Large intestine (tissue), 3 donors: ENCODE results near the gene BHLHE41. TPM values are rescaled to one million over a fixed set of nuclear protein-coding genes. Genes with fewer than 3 reads are reported as not detected.

Experiments
- DNase-seq, 2 donors: peaks; one replicate each; pipeline versions ENCODE4 v3.0.0 to v3.0.0-alpha.2; 2013
- H3K27ac ChIP-seq: one replicate; pipeline ENCODE4 v1.5.1; 2013; ENCODE audit warnings: low read length
- H3K27me3 ChIP-seq: 2 replicates; pipeline ENCODE4 v1.6.1; 2013; ENCODE audit warnings: low read length; ENCODE audit not compliant: control insufficient read depth, insufficient read depth
- H3K36me3 ChIP-seq: 2 replicates; pipeline ENCODE4 v1.6.1; 2013; ENCODE audit warnings: low read length; ENCODE audit not compliant: control insufficient read depth, insufficient read depth
- H3K4me1 ChIP-seq: one replicate; pipeline ENCODE4 v1.6.1; 2013; ENCODE audit warnings: low read length; ENCODE audit not compliant: control insufficient read depth, insufficient read depth
- H3K4me3 ChIP-seq: one replicate; pipeline ENCODE4 v1.5.1; 2013; ENCODE audit warnings: low read length
- H3K9me3 ChIP-seq: one replicate; pipeline ENCODE4 v1.6.1; 2013; ENCODE audit warnings: mild to moderate bottlenecking, low read depth, low read length, moderate library complexity; ENCODE audit not compliant: control insufficient read depth
- WGBS: methylation state at CpG from one replicate; pipeline ENCODE4 v1.1.5; 2013; ENCODE audit warnings: low lambda C conversion rate; ENCODE audit not compliant: insufficient coverage; 5-methylcytosine and 5-hydroxymethylcytosine counted together
- polyA plus RNA-seq: library from polyadenylated mRNA; unstranded; fragments of 120-200 nt; gene quantifications from one replicate; pipeline ENCODE4 v1.2.1, GENCODE V29; 2013

The BHLHE41 gene
- polyA plus RNA-seq, 1 donor, result 21.0 TPM

- no peaks in the 10 kb centered on the region for H3K36me3 ChIP-seq
- peak overlapping the region; percentile 27 for H3K4me3 ChIP-seq
- peaks cover 43% of the 10 kb centered on the region for H3K4me1 ChIP-seq
- H3K27me3 ChIP-seq, result no peaks in the 10 kb centered on the region
- DNase-seq, result no peak
- H3K9me3 ChIP-seq, result no peaks in the 10 kb centered on the region
- H3K27ac ChIP-seq, result peak overlapping the region; percentile 95
- WGBS, result no CpG with 5 or more reads among the region's 13 CpGs
Observed at GRCh38 chr12:26114720-26115401, 10.0 kb downstream of the BHLHE41 start.

GRCh38 chr12:26113853-26114719, 10.8 kb downstream of the BHLHE41 start:
- H3K36me3 ChIP-seq, result no peaks in the 10 kb centered on the region
- H3K27ac ChIP-seq, result peak overlapping the region; percentile 98
- peak overlapping the region; percentile 65 for H3K4me3 ChIP-seq
- DNase-seq, result peak; percentile 98 to 100
- no peaks in the 10 kb centered on the region for H3K9me3 ChIP-seq
- H3K27me3 ChIP-seq, result no peaks in the 10 kb centered on the region
- WGBS, result no CpG with 5 or more reads among the region's 72 CpGs
- H3K4me1 ChIP-seq, result peaks cover 39% of the 10 kb centered on the region

GRCh38 chr12:26113181-26113654, 11.6 kb downstream of the BHLHE41 start:
- Histone ChIP-seq H3K4me1 (peaks cover 39% of the 10 kb centered on the region), H3K36me3 (no peaks in the 10 kb centered on the region), H3K9me3 (no peaks in the 10 kb centered on the region), H3K27me3 (no peaks in the 10 kb centered on the region), H3K27ac (peak overlapping the region; percentile 98), H3K4me3 (peak overlapping the region; percentile 65)
- WGBS, result no CpG with 5 or more reads among the region's 6 CpGs
- peak in 1 of 2 donors; percentile 75 for DNase-seq

GRCh38 chr12:26112703-26113147, 12.1 kb downstream of the BHLHE41 start:
- no peaks in the 10 kb centered on the region for H3K27me3 ChIP-seq
- 50% methylated on average over 2 of the region's 8 CpGs for WGBS
- no peaks in the 10 kb centered on the region for H3K36me3 ChIP-seq
- peaks cover 39% of the 10 kb centered on the region for H3K4me1 ChIP-seq
- H3K9me3 ChIP-seq, result no peaks in the 10 kb centered on the region
- no peak overlapping the region for H3K4me3 ChIP-seq
- DNase-seq, result peak; percentile 66 to 75
- H3K27ac ChIP-seq, result peak overlapping the region; percentile 98

DNA sequence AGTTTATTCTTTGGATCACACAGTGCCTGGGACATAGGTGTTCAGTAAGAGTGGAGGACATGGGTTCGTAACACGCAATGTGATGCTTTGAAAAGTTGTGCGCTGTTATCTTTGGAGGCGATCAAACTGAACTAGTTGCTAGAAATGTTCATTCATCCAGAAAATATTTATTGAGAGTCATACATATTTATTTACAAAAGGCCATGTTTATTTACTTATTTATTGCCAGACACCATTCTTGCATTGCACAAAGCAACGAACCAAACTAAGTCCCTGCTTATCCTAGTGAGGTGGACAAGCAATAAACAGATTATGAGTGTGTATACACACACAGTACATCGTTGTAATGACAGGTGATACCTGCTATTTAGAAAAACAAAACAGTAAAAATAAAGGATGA, 12.6 kb downstream of the BHLHE41 start:
- Histone ChIP-seq H3K4me3 (no peak overlapping the region), H3K4me1 (peaks cover 36% of the 10 kb centered on the region), H3K9me3 (no peaks in the 10 kb centered on the region), H3K27ac (peak overlapping the region; percentile 98), H3K27me3 (no peaks in the 10 kb centered on the region), H3K36me3 (no peaks in the 10 kb centered on the region)
- DNase-seq, result no peak
- 79% methylated on average over 3 of the region's 6 CpGs for WGBS

DNA sequence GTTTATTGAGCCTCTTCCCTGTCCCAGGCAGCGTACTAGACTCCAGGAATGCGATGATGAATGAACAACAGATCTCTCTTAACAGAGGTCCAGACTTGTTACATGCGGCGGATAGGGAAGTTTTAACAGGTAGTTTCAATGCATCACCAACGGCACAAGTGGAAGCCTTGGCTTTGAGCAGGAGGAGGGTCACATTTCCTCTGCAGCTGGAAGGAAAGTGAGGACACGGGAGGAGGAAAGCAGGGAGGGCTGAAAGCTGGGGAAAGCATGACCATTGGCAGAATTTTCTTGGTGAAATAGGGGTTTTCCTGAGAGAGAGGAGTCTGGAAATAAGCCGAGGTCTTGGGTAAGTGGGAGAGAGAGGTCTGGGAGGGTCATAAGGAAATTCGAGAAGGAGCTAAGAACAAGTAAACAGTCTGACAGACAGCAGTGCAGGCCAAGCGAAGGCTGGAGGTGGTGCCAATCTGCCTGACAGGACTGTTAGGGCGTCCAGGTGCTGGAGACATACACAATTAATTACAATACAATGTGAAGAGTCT, 15.4 kb downstream of the BHLHE41 start:
- H3K36me3 ChIP-seq, result no peaks in the 10 kb centered on the region
- WGBS, result no CpG with 5 or more reads among the region's 10 CpGs
- DNase-seq, result peak in 1 of 2 donors; percentile 18
- H3K4me3 ChIP-seq, result no peak overlapping the region
- H3K9me3 ChIP-seq, result no peaks in the 10 kb centered on the region
- H3K4me1 ChIP-seq, result peaks cover 15% of the 10 kb centered on the region
- H3K27ac ChIP-seq, result no peak overlapping the region
- no peaks in the 10 kb centered on the region for H3K27me3 ChIP-seq

GRCh38 chr12:26108915-26109314, 15.9 kb downstream of the BHLHE41 start:
- H3K4me1 ChIP-seq, result peaks cover 15% of the 10 kb centered on the region
- no peaks in the 10 kb centered on the region for H3K36me3 ChIP-seq
- no CpG with 5 or more reads among the region's 2 CpGs for WGBS
- H3K9me3 ChIP-seq, result no peaks in the 10 kb centered on the region
- no peaks in the 10 kb centered on the region for H3K27me3 ChIP-seq
- no peak overlapping the region for H3K4me3 ChIP-seq
- no peak overlapping the region for H3K27ac ChIP-seq
- DNase-seq, result no peak

DNA sequence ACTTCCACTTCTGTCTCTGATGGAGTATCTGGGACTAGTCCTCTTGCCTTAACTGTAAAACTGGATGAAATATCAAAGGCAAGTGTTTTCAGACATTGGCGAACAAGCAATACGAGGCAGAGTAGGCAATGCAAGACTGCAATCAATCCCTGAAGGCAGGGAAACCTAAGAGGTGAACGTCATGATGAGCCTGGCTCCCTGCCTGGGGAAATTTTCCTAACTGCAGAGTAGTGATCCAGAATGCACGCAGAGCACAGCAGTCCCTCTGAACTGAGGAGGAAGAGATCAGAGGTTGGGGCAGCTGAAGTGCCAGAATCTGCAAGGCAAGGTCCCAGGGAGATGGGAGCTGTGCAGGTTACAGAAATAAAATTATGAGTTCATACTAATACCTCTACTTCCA, 18.5 kb downstream of the BHLHE41 start:
- no CpG with 5 or more reads among the region's 4 CpGs for WGBS
- Histone ChIP-seq H3K27me3 (no peaks in the 10 kb centered on the region), H3K27ac (no peak overlapping the region), H3K4me1 (peaks cover 9% of the 10 kb centered on the region), H3K36me3 (no peaks in the 10 kb centered on the region), H3K4me3 (no peak overlapping the region), H3K9me3 (no peaks in the 10 kb centered on the region)
- DNase-seq, result no peak

DNA sequence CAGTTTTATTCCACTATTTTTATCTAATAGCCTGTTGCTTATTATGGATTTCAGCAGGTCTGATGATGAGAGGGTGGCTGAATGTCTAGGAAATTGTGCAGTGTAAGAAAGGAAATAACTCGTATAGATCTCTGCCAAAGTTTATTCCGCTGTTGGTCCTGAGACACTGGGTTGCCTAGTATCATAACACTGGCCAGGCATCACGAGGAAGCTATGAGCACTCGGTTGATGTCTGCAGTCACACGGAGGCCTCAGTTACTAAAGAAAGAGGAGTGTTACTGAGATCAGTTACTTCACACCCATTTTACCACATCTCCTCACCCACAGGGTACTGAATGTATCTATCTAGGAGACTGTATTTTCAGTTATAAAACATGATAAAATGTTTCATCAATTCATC, 21.9 kb downstream of the BHLHE41 start:
- no peak for DNase-seq
- WGBS, result no CpG with 5 or more reads among the region's 5 CpGs
- H3K9me3 ChIP-seq, result no peaks in the 10 kb centered on the region
- H3K4me3 ChIP-seq, result no peak overlapping the region
- peaks cover 13% of the 10 kb centered on the region for H3K4me1 ChIP-seq
- no peaks in the 10 kb centered on the region for H3K36me3 ChIP-seq
- H3K27ac ChIP-seq, result no peak overlapping the region
- H3K27me3 ChIP-seq, result no peaks in the 10 kb centered on the region

- peaks cover 16% of the 10 kb centered on the region for H3K4me1 ChIP-seq
- no peak overlapping the region for H3K4me3 ChIP-seq
- H3K27ac ChIP-seq, result peak overlapping the region; percentile 78
- 31% methylated on average over 3 of the region's 4 CpGs for WGBS
- peak in 1 of 2 donors; percentile 43 for DNase-seq
- no peaks in the 10 kb centered on the region for H3K27me3 ChIP-seq
- no peaks in the 10 kb centered on the region for H3K36me3 ChIP-seq
- H3K9me3 ChIP-seq, result no peaks in the 10 kb centered on the region
Observed at GRCh38 chr12:26101763-26102162, 23.1 kb downstream of the BHLHE41 start.
